DND-41 (cell line): ENCODE results near the gene MRPL45.

Source experiments
- ATAC-seq: fragments of 200-7000 bp; cut with Tn5 transposase; 3 replicates; pipeline ENCODE4 v1.9.1; 2021; ENCODE audit warnings: low read depth; ENCODE audit not compliant: insufficient read depth
- DNase-seq: peaks from one replicate; pipeline ENCODE4 v3.0.0-alpha.2; 2020
- H2AFZ ChIP-seq: 2 replicates; pipeline ENCODE4 v1.6.0; 2012; ENCODE audit warnings: low read depth, low read length
- H3K27ac ChIP-seq: 2 replicates; pipeline ENCODE4 v1.5.1; 2012; ENCODE audit warnings: low read length, inconsistent platforms
- H3K27me3 ChIP-seq: fragments of 200-600 bp; sonication (generic); 2 replicates; pipeline ENCODE4 v1.6.0; 2012; ENCODE audit warnings: low read length, mild to moderate bottlenecking, inconsistent platforms; ENCODE audit not compliant: insufficient read depth, poor library complexity
- H3K36me3 ChIP-seq: 2 replicates; pipeline ENCODE4 v1.5.1; 2012; ENCODE audit warnings: low read length, inconsistent platforms; ENCODE audit not compliant: insufficient read depth
- H3K4me1 ChIP-seq: 2 replicates; pipeline ENCODE4 v1.5.1; 2012; ENCODE audit warnings: mild to moderate bottlenecking, low read length; ENCODE audit not compliant: insufficient read depth
- H3K4me2 ChIP-seq: 2 replicates; pipeline ENCODE4 v1.6.0; 2012; ENCODE audit warnings: mild to moderate bottlenecking, moderate library complexity, low read length, inconsistent platforms; ENCODE audit not compliant: insufficient read depth
- H3K4me3 ChIP-seq, 2 experiments: fragments of 200-600 bp in 1 of 2; shearing (Covaris generic) in 1 of 2; 2 replicates each; pipeline ENCODE4 v1.5.1; 2012 to 2016; ENCODE audit warnings: inconsistent platforms in 2 of 2, low read length in 2 of 2, mild to moderate bottlenecking in 2 of 2, low read depth in 1 of 2, moderate library complexity in 1 of 2
- H3K79me2 ChIP-seq: 2 replicates; pipeline ENCODE4 v1.6.0; 2012; ENCODE audit warnings: low read length, inconsistent platforms; ENCODE audit not compliant: insufficient read depth
- H3K9ac ChIP-seq: 2 replicates; pipeline ENCODE4 v1.6.0; 2012; ENCODE audit warnings: low read depth, mild to moderate bottlenecking, inconsistent platforms, low read length, moderate library complexity
- H3K9me3 ChIP-seq: 2 replicates; pipeline ENCODE4 v1.5.1; 2012; ENCODE audit warnings: low read length, moderate library complexity, mild to moderate bottlenecking, inconsistent platforms; ENCODE audit not compliant: insufficient read depth, severe bottlenecking
- H4K20me1 ChIP-seq: 2 replicates; pipeline ENCODE4 v1.6.0; 2012; ENCODE audit warnings: low read length; ENCODE audit not compliant: insufficient read depth
- CTCF ChIP-seq: IDR thresholded peaks from 2 replicates; pipeline ENCODE4 v1.5.1; 2012; ENCODE audit warnings: borderline replicate concordance, low read length, moderate library complexity, mild to moderate bottlenecking; ENCODE audit not compliant: poor library complexity, severe bottlenecking; ENCODE audit errors: extremely low read depth
- EZH2 ChIP-seq: IDR thresholded peaks from 3 replicates; pipeline ENCODE4 v1.6.1; 2012; ENCODE audit warnings: borderline replicate concordance, low read depth, mild to moderate bottlenecking, moderate library complexity, low read length, inconsistent platforms; ENCODE audit not compliant: severe bottlenecking

Gene MRPL45

GRCh38 chr17:38334480-38335364, 37.8 kb downstream of the MRPL45 start:
- Histone ChIP-seq H3K4me1 (no peaks in the 10 kb centered on the region), H3K9ac (no peak overlapping the region), H3K4me3 (no peak overlapping the region), H3K27ac (no peak overlapping the region), H2AFZ (no peak overlapping the region), H4K20me1 (no peaks in the 10 kb centered on the region; the same call in 1 of the 2 replicates), H3K79me2 (no peaks in the 10 kb centered on the region), H3K4me2 (no peak overlapping the region), H3K36me3 (no peaks in the 10 kb centered on the region), H3K9me3 (no peaks in the 10 kb centered on the region), H3K27me3 (no peaks in the 10 kb centered on the region)
- DNase-seq (no peak), ATAC-seq (no peak)
- TF ChIP-seq CTCF (no peak), EZH2 (no peak)

DNA sequence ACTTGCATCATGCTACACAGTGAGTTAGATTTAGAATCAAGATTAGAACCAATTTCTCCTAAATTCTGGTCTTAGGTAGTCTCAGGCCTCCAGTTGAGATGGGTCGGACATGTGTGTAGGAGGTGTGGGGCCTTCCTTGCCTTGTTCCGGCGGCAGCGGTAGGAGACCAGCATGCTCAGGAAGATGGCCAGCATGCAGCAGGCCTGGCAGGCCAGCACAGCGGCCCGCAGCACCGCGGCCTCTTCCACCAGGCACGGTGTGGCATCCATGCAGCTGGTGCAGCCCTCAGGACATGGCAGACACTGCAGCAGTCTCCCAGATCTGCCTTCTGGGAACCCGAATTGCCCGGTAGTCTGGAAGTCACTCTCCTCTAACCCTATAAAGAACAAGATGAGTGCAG, 39.9 kb downstream of the MRPL45 start:
- TF ChIP-seq EZH2 (no peak), CTCF (no peak)
- H3K36me3 ChIP-seq: no peaks in the 10 kb centered on the region
- DNase-seq (no peak), ATAC-seq (no peak)
- H2AFZ ChIP-seq: no peak overlapping the region
- no peaks in the 10 kb centered on the region; the same call in 1 of the 2 replicates for H4K20me1 ChIP-seq
- no peak overlapping the region for H3K4me2 ChIP-seq
- no peak overlapping the region for H3K27ac ChIP-seq
- H3K4me3 ChIP-seq: no peak overlapping the region
- H3K9me3 ChIP-seq: no peaks in the 10 kb centered on the region
- H3K9ac ChIP-seq: no peak overlapping the region
- H3K4me1 ChIP-seq: no peaks in the 10 kb centered on the region
- H3K79me2 ChIP-seq: no peaks in the 10 kb centered on the region
- no peaks in the 10 kb centered on the region for H3K27me3 ChIP-seq

DNA sequence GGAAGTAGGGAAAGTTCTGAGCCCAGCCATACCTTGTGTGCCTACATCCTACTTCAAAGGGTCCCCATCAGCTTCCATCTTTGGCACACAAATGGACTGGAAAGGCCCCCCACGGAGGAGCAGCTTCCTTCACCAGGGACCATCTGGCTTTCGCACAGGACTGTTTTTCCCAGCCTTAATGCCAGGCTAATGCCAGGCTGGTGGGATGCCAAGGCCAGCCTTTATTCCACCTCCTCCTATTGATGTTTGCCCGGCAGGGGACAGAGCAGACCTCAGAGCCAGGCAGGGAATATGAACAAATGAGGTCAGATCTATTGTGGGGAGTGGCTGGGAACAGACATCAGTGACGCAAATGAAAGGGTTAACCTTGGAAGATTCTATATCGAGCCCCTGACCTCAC, 41.1 kb downstream of the MRPL45 start:
- no peak overlapping the region for H3K9ac ChIP-seq
- no peaks in the 10 kb centered on the region for H3K27me3 ChIP-seq
- ATAC-seq: no peak
- H3K27ac ChIP-seq: no peak overlapping the region
- H3K36me3 ChIP-seq: no peaks in the 10 kb centered on the region
- H3K79me2 ChIP-seq: no peaks in the 10 kb centered on the region
- no peaks in the 10 kb centered on the region for H3K4me1 ChIP-seq
- no peaks in the 10 kb centered on the region for H3K9me3 ChIP-seq
- DNase-seq: no peak
- H3K4me2 ChIP-seq: no peak overlapping the region
- H2AFZ ChIP-seq: no peak overlapping the region
- H4K20me1 ChIP-seq: no peaks in the 10 kb centered on the region; the same call in 1 of the 2 replicates
- TF ChIP-seq EZH2 (no peak), CTCF (no peak)
- H3K4me3 ChIP-seq: no peak overlapping the region
